Neutrophil (primary cell): ENCODE data around the gene GOLGA6A.

Source experiments
- H3K27ac ChIP-seq: fragments of 200-600 bp; sonication (generic); 2 replicates; pipeline ENCODE4 v1.5.1; 2016; ENCODE audit warnings: mild to moderate bottlenecking, moderate library complexity
- H3K27me3 ChIP-seq: fragments of 200-600 bp; sonication (generic); 2 replicates; pipeline ENCODE4 v1.6.0; 2016; ENCODE audit warnings: mild to moderate bottlenecking
- H3K36me3 ChIP-seq: fragments of 200-600 bp; sonication (generic); 2 replicates; pipeline ENCODE4 v1.5.1; 2017
- H3K4me1 ChIP-seq, 2 experiments: fragments of 200-600 bp in 1 of 2; sonication (generic) in 1 of 2; 1 replicate in 1 of 2; 2 replicates in 1 of 2; pipeline versions ENCODE4 v1.5.1 to v1.6.1; 2013 to 2016; ENCODE audit warnings: low read depth in 1 of 2, low read length in 1 of 2, mild to moderate bottlenecking in 1 of 2, moderate library complexity in 1 of 2; ENCODE audit not compliant: control insufficient read depth in 1 of 2, insufficient read depth in 1 of 2
- H3K4me3 ChIP-seq, 2 experiments: fragments of 200-600 bp in 1 of 2; sonication (generic) in 1 of 2; 1 replicate in 1 of 2; 2 replicates in 1 of 2; pipeline ENCODE4 v1.5.1; 2013 to 2016; ENCODE audit warnings: low read depth in 1 of 2, low read length in 1 of 2, mild to moderate bottlenecking in 1 of 2, moderate library complexity in 1 of 2
- H3K9me3 ChIP-seq: fragments of 200-600 bp; sonication (generic); 2 replicates; pipeline ENCODE4 v1.5.1; 2016
- TF ChIP-seq, protein P1 (sequence below): fragments of 200-600 bp; sonication (generic); IDR thresholded peaks from 2 replicates; pipeline ENCODE4 v1.5.1; 2016; ENCODE audit warnings: antibody characterized with exemption

Gene GOLGA6A

DNA sequence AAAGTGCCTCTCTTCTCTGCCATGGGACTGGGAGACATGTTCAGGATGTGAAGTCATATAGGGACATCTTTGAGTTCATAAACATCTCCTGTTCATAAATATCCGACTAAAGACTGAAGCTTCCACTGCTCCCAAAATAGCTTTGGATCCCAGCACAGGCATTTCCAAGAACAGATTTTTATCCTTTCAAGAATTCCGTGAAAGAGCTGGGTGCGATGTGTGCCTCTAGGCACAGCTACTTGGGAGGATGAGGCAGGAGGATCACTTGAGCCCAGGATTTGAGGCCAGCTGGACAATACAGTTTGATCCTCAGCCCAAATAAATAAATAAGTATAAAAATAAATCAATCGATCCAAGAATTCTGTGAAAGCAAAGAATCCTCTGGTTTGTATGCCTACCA is 41.3 kb upstream of the GOLGA6A start:
- TF ChIP-seq, protein P1, sequence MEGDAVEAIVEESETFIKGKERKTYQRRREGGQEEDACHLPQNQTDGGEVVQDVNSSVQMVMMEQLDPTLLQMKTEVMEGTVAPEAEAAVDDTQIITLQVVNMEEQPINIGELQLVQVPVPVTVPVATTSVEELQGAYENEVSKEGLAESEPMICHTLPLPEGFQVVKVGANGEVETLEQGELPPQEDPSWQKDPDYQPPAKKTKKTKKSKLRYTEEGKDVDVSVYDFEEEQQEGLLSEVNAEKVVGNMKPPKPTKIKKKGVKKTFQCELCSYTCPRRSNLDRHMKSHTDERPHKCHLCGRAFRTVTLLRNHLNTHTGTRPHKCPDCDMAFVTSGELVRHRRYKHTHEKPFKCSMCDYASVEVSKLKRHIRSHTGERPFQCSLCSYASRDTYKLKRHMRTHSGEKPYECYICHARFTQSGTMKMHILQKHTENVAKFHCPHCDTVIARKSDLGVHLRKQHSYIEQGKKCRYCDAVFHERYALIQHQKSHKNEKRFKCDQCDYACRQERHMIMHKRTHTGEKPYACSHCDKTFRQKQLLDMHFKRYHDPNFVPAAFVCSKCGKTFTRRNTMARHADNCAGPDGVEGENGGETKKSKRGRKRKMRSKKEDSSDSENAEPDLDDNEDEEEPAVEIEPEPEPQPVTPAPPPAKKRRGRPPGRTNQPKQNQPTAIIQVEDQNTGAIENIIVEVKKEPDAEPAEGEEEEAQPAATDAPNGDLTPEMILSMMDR: no peak
- Histone ChIP-seq H3K4me3 (no peak overlapping the region), H3K27ac (no peak overlapping the region), H3K4me1 (peaks cover 4 to 9% of the 10 kb centered on the region in 2 experiments), H3K9me3 (no peaks in the 10 kb centered on the region), H3K27me3 (peaks cover 90% of the 10 kb centered on the region), H3K36me3 (no peaks in the 10 kb centered on the region)

DNA sequence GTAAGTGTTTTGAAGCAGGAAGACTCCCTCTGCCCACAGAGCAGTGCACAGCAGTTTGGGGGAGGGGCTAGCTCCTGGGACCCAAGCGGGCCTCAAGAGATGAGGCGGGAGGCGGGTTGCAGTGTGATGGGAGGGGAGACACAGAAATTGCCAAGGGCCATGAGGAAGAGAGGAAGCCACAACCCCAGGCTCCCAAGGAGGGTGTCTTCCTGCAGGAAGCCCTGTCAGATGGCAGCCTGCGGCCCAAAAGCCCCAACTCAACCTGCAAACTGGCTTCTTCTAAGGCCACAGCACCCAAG is 40.7 kb upstream of the GOLGA6A start:
- H3K4me3 ChIP-seq: no peak overlapping the region
- peaks cover 4 to 6% of the 10 kb centered on the region in 2 experiments for H3K4me1 ChIP-seq
- peaks cover 85% of the 10 kb centered on the region for H3K27me3 ChIP-seq
- no peaks in the 10 kb centered on the region for H3K9me3 ChIP-seq
- TF ChIP-seq, protein P1: no peak
- no peaks in the 10 kb centered on the region for H3K36me3 ChIP-seq
- no peak overlapping the region for H3K27ac ChIP-seq

DNA sequence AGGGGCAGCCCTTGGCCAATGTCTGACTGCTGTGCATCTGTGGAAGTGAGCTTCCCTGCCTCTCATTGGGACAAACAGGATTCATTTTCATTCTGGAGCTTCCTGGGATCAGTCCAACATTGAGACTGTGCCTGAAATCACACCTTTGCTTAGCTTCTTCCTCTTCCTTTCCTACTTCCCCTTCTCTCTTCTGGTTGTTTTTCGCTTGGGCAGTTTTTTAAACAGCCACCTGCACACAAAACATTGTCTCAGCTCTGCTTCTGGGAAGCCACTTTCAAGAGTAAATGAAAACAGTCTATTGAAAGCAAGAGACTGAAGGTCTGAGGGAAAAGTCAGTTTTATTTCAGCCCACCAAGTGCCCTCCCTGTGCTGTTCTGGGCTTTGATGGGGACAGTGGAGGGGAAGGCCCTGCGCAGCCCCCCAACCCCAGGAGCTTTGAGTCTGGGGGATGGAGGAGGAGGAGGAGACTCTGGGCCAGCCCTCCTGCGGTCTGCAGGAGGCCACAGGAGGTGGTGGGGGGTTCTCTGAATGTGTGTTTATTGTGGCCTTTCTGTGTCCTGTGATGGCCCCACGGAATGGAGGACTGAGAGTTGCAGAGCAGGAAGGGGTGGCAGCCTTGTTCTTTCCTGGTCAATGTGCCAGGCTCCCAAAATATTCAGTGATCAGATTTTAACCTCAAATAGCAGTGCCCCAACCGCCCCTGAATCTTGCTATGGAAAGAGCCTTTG is 40.2 kb upstream of the GOLGA6A start:
- no peaks in the 10 kb centered on the region for H3K9me3 ChIP-seq
- no peak overlapping the region for H3K4me3 ChIP-seq
- no peak overlapping the region for H3K27ac ChIP-seq
- H3K36me3 ChIP-seq: no peaks in the 10 kb centered on the region
- TF ChIP-seq, protein P1: no peak
- peaks cover under 1 to 1% of the 10 kb centered on the region in 2 experiments for H3K4me1 ChIP-seq
- H3K27me3 ChIP-seq: peaks cover 80% of the 10 kb centered on the region

DNA sequence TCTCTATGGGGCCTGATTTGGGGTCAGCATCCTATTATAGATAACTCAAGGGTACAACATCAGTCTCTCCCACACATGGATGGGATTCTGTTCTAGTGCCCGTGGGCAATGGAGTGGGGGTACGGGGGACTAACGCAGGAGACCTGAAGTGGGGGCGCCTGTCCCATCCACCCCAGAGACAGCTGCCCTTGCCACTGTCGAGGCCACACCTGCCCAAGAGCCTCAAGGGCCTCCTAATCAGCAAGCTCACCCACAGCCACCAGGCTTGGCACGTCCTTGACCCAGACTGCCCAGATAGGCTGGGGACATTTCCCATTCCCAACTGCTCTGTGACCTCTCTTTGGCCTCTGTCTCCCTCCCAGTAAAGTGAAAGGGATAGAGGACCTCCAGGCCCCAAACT is 39.5 kb upstream of the GOLGA6A start:
- H3K4me3 ChIP-seq: no peak overlapping the region
- H3K9me3 ChIP-seq: no peaks in the 10 kb centered on the region
- peaks cover 77% of the 10 kb centered on the region for H3K27me3 ChIP-seq
- no peaks in the 10 kb centered on the region for H3K36me3 ChIP-seq
- no peak overlapping the region for H3K27ac ChIP-seq
- TF ChIP-seq, protein P1: no peak
- H3K4me1 ChIP-seq: no peaks in the 10 kb centered on the region

DNA sequence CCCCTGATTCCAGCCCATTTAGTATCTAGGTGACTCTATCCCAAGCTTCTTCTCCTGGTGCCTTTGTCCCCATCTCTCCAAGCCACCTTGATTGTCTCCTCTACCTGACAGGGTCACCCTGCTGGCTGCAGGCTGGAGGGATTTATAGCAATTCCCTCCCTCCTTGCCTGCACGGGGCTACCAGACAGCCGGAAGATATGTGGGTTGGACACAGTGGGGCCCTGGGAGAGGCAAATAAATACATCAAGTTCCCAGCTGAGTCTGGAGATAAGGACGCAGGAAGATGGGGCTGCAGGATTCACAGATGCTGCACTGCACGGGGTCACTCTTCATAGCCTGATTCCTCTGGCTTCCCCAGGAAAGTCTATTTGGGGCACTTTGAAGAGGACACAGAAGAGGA is 38.7 kb upstream of the GOLGA6A start:
- TF ChIP-seq, protein P1: no peak
- Histone ChIP-seq H3K27me3 (peaks cover 70% of the 10 kb centered on the region), H3K36me3 (no peaks in the 10 kb centered on the region), H3K4me1 (no peaks in the 10 kb centered on the region), H3K27ac (no peak overlapping the region), H3K9me3 (no peaks in the 10 kb centered on the region), H3K4me3 (no peak overlapping the region)
